GM19372 (cell line): ENCODE measurements around the gene VPS13C.

Source experiments
- ATAC-seq: cut with Tn5 transposase; IDR thresholded peaks from one replicate; pipeline ENCODE4 v1.9.1; 2021; ENCODE audit warnings: mild to moderate bottlenecking, low read depth, moderate library complexity; ENCODE audit not compliant: unreplicated experiment

The VPS13C gene

GRCh38 chr15:61879219-61879618, 181.0 kb downstream of the VPS13C start:
- no peak for ATAC-seq

- ATAC-seq, result no peak
Measured at GRCh38 chr15:61871926-61872522, 188.2 kb downstream of the VPS13C start.

DNA sequence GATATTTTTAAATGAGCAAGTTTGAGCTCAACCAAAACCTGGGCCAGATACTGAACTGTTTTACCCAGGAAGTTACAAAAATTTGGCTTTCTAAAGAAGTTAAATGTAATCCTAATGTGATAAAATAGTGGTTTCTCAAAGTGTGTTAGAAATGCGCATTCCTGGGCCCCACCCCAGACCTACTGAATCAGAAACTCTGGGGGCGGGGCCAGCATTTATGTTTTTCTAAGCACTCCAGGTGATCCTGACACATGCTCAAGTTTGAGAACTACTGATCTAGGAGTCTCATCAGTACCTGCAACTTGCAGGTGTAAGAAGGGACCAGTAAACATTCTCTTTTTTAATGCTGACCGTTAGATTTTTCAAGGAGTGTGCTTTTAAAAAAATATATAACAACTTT, 190.6 kb downstream of the VPS13C start:
- no peak for ATAC-seq

DNA sequence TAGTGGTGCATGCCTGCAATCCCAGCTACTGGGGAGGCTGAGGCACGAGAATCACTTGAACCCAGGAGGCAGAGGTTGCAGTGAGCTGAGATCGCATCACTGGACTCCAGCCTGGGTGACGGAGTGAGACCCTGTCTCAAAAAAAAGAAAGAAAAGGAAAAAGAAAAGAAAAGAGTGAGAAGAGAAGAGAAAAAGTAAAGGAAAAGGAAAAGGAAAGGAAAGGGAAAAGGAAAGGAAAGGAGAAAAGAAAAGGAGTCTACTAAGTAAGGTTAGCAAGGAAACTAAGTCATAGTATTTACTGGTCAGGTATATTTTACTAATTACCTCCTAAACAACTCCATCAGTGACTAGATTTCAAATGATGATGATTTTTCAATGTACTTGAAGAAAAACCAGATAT, 198.3 kb downstream of the VPS13C start:
- ATAC-seq, result no peak

GRCh38 chr15:61857169-61857829, 202.9 kb downstream of the VPS13C start:
- ATAC-seq, result no peak

DNA sequence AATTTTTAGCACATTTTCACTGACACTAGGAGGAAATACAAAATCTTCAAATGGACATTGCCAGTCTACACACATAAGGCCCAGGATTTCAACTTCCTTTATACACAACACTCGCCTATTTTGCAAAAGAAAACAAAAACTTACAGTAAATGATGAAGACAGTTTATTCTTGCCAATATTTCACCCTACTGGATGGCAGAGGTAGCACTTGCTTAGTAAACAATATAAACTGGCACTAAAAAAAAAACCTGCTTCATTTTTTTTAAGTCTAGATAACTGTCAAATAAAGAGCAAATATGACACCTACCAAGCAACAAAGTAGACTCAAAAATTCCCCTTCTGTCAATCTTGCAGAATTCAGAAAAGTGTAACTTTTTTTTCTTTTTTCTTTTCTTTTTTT, 204.0 kb downstream of the VPS13C start:
- no peak for ATAC-seq

- no peak for ATAC-seq
Measured at GRCh38 chr15:61853195-61853594, 207.1 kb downstream of the VPS13C start.

- no peak for ATAC-seq
Measured at GRCh38 chr15:61851955-61852354, 208.3 kb downstream of the VPS13C start.

DNA sequence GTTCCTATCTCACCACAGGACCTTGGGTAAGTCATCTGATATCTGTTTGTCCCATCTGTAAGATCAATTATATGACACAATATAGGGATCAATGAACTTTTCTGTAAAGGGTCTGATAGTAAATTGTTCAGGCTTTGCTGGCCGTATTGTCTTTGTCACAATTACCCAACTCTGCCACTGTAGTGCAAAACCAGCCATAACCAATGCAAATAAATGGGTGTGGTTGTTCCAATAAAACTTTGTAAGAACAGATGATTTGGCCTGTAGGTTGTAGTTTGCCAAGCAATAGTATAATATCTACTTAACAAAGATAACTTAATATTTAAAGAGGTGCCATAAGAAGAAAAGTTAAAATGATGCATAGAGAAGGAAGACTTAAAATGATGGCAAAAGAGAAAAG, 210.8 kb downstream of the VPS13C start:
- no peak for ATAC-seq

DNA sequence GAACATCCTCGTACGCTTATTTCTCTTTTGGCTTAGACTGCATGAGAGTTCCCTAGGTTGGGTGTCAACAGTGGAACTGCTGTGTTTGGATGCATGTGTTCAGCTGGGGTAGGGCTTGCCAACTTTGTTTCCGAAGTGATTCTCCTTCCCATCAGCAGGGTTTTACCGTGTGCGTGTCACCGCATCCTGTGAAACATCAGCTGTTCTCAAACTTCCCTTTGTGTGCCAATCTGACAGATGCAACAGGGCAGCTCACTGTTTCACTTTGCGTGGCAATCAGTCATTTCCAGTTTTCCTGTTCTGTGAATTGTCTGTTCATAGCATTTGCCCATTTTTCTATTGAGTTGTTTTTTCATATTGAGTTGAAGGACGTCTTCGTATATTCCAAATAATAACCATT, 218.8 kb downstream of the VPS13C start:
- no peak for ATAC-seq

DNA sequence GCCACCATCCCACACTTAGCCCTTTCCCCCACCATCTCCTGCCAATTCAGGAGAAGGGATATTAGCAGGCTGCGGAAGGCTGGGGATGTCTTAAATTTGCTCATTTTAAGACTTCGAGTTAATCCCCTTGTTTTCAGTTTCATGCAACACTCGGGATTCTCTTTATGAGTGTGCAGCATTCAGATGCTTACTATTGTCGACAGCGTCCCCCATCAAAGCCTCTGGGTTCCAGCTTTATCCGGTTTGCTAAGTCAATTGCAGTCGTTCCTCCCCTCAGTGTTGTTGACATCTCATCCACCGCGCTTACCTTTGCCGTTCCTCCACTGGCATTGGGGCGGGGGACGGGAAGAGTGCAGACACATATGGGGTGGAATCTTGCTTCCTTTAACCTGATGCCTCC, 220.2 kb downstream of the VPS13C start:
- ATAC-seq, result no peak

- no peak for ATAC-seq
Measured at GRCh38 chr15:61839546-61839945, 220.7 kb downstream of the VPS13C start.

DNA sequence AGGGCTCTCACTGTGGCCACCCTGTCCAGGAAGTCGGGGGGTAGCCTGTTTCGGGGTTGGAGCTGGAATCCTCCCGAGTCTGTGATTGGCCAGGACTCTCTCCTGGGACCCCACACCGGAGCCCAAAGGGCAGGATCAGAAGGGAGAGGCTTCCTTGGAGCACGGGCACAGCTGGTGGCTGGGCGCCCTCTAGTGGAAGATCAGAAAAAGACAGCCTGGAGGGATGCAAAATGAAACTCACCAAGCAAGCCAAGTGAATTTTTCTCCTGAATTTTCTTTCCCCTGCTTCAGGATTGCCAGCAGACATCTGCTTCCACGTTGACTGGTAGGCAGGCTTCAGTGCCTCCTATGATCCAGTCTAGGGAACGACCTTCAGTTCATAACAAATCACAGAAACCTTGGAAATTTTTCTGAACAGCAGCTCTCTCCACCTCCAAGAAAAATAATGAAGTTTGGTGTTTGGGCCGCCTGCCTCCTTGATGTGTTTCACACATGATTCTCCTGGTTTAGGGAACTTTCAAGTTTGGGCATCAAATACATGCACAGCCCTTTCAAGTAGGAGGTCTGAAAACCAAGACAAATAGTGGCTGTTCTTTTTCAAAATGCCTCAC, 224.6 kb downstream of the VPS13C start:
- no peak for ATAC-seq

DNA sequence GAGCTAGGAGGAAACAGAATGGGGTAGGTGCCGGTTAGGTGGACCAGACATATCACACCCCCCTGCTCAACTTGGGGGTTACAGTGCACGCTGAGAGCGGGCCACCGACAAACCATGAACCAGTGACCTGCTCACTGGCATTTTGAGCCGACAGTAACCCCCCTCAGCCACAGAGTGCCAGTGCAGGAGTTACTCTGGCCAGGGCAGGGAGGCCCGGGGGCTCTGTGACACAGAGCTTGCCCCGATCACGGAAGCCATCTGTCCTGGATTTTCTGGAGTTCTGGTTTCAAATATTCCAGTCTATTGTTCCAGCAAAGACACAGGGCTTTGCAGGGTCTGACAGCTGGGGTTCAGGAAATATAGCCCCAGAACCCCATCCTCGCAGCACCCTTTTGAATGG, 225.2 kb downstream of the VPS13C start:
- no peak for ATAC-seq

GRCh38 chr15:61834076-61834697, 226.1 kb downstream of the VPS13C start:
- peak; percentile 66 for ATAC-seq

- no peak for ATAC-seq
Measured at GRCh38 chr15:61832223-61832622, 228.0 kb downstream of the VPS13C start.

DNA sequence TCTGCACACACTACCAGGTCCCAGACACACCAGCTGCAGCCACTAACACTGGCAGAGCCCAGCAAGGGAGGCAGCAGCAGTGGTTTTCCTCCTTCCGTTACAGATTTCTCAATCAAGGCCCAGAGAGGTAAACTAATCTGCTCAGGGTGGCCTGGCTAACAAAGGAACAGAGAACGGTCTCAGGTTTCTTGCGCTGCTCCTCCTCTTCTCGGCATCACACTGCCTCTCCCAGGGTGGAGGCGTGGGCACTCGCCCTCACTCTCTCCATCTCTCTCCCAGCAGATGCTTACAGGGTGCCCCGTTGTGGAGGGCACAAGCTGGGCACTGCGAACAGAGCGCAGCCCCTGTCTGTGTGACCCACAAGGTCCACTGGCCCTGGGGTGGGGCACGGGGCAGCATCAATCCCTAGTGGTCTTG, 228.7 kb downstream of the VPS13C start:
- ATAC-seq, result no peak

DNA sequence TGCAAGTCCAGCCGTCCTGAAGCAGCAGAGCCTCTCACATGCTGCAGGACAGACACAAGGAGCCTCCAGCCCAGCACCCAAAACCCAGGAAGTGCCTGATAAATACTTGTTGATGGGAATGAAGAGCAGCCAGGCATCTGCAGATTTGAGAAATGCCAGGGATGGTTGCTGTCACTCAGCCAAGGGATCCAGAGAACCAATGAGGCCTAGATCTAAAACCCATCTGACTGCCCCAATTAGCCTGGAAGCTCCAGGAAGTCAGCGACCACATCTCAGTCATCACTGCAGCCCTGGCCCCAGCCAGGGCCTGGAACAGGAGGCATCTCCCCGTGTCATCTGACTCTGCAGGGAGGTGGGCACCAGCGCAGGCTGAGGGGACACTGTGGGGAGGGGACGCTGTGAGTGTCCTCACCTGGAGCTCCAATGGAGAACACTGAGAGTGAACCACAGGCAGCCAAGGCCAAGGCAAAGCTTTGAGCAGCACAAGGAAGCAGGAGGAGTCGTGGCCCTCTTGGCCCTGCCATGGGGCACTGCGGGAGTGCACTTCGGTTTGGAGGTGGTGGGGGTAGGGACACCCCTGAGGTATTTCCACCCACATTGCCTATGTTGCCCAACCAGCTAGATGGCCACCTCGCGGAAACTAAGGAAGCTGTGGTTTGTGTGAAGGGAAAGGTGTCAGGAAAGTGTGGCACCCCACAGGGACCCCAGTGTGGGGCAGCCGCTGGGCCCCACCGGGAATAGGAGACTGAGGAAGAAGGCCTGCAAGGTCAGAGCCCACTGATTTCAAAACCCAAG, 229.5 kb downstream of the VPS13C start:
- ATAC-seq, result no peak

DNA sequence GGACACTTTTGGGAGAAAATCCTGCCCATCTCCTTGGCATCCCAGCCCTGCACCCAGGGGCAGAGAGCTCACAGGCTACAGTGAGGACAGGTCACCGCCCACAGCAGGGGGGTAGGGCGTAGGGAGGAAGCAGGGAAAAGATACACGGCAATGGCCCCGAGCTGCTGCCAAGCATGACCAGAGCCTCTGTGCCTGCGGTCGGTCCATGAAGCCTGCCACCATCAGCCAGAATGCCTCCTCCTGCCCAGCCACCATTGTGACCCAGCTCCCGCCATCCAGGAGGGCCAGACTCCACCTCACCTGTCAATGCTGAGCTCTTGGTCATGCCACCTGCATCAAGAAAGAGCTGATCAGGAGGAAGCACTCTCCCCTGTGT, 230.7 kb downstream of the VPS13C start:
- no peak for ATAC-seq

DNA sequence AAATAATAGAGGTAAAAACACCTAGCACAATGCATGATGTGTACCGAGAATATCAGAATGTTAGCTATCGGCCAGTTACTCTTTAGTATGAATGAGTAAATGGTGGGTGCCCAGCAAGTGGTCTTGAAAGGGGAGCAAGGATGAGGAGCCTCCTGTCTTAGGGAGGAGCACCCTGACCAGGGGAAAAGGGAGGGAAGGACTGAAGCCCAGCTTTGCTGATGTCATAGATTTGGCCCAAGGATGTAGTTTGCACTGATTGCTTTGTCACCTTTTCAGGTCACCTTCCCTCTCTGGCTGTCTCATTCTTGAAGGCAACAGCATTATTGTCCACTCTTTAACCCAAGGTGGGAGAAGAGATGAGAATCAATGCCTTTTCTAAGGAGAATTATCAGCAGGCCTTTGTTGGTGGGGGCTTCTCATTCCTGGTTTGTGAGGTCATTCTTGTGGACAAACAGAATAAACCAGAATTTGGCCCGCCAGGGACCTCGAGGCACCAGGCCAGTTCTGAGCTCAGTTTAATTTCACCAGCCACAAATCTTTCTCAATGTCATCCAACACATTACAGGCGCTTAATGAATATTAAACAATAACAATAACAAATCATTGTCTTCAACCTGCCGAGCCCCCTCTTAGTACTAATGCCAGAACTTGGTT, 231.3 kb downstream of the VPS13C start:
- ATAC-seq, result no peak
